Panc1 (cell line): Measurements from ENCODE around the gene PPT2. TPM values are rescaled to one million over a fixed set of nuclear protein-coding genes. Genes with fewer than 3 reads are reported as not detected.
"Not testable (repeated sequence)": the region's sequence is repeated elsewhere in the genome, so short reads cannot be mapped to it uniquely, and the experiment has no call there.

ENCODE experiments used
- ATAC-seq: fragments of 200-7000 bp; cut with Tn5 transposase; 2 replicates; pipeline ENCODE4 v1.9.1; 2020; ENCODE audit warnings: mild to moderate bottlenecking, moderate library complexity
- BruUV-seq: library from RNA; stranded (reverse); fragments of 400-500 nt; replicated peaks from 2 replicates; lab custom pipeline; 2021; lab: Mats Ljungman, UMichigan
- CTCF ChIA-PET: fragments of 300-600 bp; sonication (Branson Sonifier 250); formaldehyde crosslinking; loops from one replicate; lab custom pipeline; 2022; ENCODE audit warnings: antibody characterized with exemption; lab: Charles Lee
- POLR2A ChIA-PET: fragments of 300-600 bp; sonication (Branson Sonifier 250); formaldehyde crosslinking; loops from one replicate; lab custom pipeline; 2022; ENCODE audit warnings: antibody characterized with exemption; lab: Charles Lee
- DNase-seq: peaks from one replicate; pipeline ENCODE4 v3.0.0-alpha.2; 2010; ENCODE audit warnings: low read depth, low spot score
- H3K27ac ChIP-seq: 2 replicates; pipeline ENCODE4 v1.5.1; 2011; ENCODE audit warnings: mild to moderate bottlenecking, low read length, inconsistent platforms
- H3K27me3 ChIP-seq: fragments of 200-500 bp; sonication (Bioruptor generic); 2 replicates; pipeline ENCODE4 v1.6.0; 2014; ENCODE audit warnings: low read length, inconsistent platforms; ENCODE audit not compliant: control insufficient read depth, insufficient read depth
- H3K36me3 ChIP-seq: fragments of 200-500 bp; sonication (Bioruptor generic); 2 replicates; pipeline ENCODE4 v1.5.1; 2014; ENCODE audit warnings: inconsistent platforms, mild to moderate bottlenecking, low read length, moderate library complexity; ENCODE audit not compliant: control insufficient read depth, insufficient read depth
- H3K4me1 ChIP-seq: 2 replicates; pipeline ENCODE4 v1.5.1; 2011; ENCODE audit warnings: inconsistent platforms, mild to moderate bottlenecking, low read length, moderate library complexity; ENCODE audit not compliant: control insufficient read depth, insufficient read depth
- H3K4me3 ChIP-seq, 2 experiments: 2 replicates each; pipeline ENCODE4 v1.5.1; 2011 to 2012; ENCODE audit warnings: low read depth in 2 of 2, low read length in 2 of 2, mild to moderate bottlenecking in 2 of 2, inconsistent platforms in 1 of 2, moderate library complexity in 1 of 2
- H3K9me3 ChIP-seq: fragments of 200-500 bp; sonication (Bioruptor generic); 2 replicates; pipeline ENCODE4 v1.5.1; 2014; ENCODE audit warnings: low read depth, mild to moderate bottlenecking, inconsistent platforms, low read length, moderate library complexity; ENCODE audit not compliant: control insufficient read depth, insufficient read depth
- CTCF ChIP-seq: fragments of 450-650 bp; IDR thresholded peaks from 2 replicates; pipeline ENCODE4 v1.5.1; 2017; ENCODE audit warnings: mild to moderate bottlenecking
- POLR2AphosphoS5 ChIP-seq: IDR thresholded peaks from 2 replicates; pipeline ENCODE4 v1.6.1; 2012; ENCODE audit warnings: mild to moderate bottlenecking, low read depth, low read length, moderate library complexity
- REST ChIP-seq, 2 experiments: IDR thresholded peaks; 2 replicates each; pipeline ENCODE4 v1.6.1; 2011 to 2012; ENCODE audit warnings: low read depth in 2 of 2, control low read depth in 1 of 2, low read length in 1 of 2, mild to moderate bottlenecking in 1 of 2, moderate library complexity in 1 of 2; ENCODE audit not compliant: insufficient read depth in 1 of 2
- SIN3A ChIP-seq: IDR thresholded peaks from 2 replicates; pipeline ENCODE4 v1.6.1; 2012; ENCODE audit warnings: low read depth, mild to moderate bottlenecking, low read length, moderate library complexity, borderline replicate concordance; ENCODE audit not compliant: insufficient read depth
- TCF7L2 ChIP-seq: IDR thresholded peaks from 2 replicates; pipeline ENCODE4 v1.6.1; 2011; ENCODE audit warnings: mild to moderate bottlenecking, low read depth, low read length, inconsistent platforms
- in situ Hi-C: cut with HindIII; loops from 2 replicates; pipeline ENCODE4 v1.10.0; 2016; ENCODE audit warnings: low sequenced_read_pairs, low pct_unique_long_range_greater_than_20kb
- intact Hi-C: fragments of 100-400 bp; cut with micrococcal nuclease; formaldehyde crosslinking; loops from one replicate; pipeline ENCODE4 v1.10.0; 2022; ENCODE audit not compliant: unreplicated experiment
- total RNA-seq: library from RNA; stranded (reverse); gene quantifications from one replicate; pipeline ENCODE4 v1.2.1, GENCODE V29; 2021; ENCODE audit not compliant: unreplicated experiment

Gene PPT2
- total RNA-seq, 1 experiment from 2014 or later = 20.1 TPM

GRCh38 chr6:32140420-32141046 lies 13.4 kb upstream of the PPT2 start:
- H3K27me3 ChIP-seq = no peaks in the 10 kb centered on the region
- H3K4me3 ChIP-seq = no peak overlapping the region
- ATAC-seq (no peak), DNase-seq (no peak)
- ChIA-PET CTCF (no interaction called here), POLR2A (interaction anchor here (0.6 kb wide), 1 partner anchor 1136 kb away, joined by 8 read pairs; no protein-coding TSS in a partner anchor)
- no peaks in the 10 kb centered on the region for H3K9me3 ChIP-seq
- no peak overlapping the region for H3K27ac ChIP-seq
- TF ChIP-seq POLR2AphosphoS5 (no peak), TCF7L2 (no peak), SIN3A (no peak), CTCF (no peak), REST (IDR thresholded peaks at IDR 0.05; ENCODE audit: insufficient read depth in 1 of 2, low read depth in 2 of 2, low read length in 1 of 2) (no peak)
- H3K4me1 ChIP-seq = no peaks in the 10 kb centered on the region
- no peaks in the 10 kb centered on the region for H3K36me3 ChIP-seq
- in situ Hi-C loops (no loop called here), intact Hi-C loops (no loop called here)
- no TSS peak for BruUV-seq

GRCh38 chr6:32144238-32144637 lies 9.7 kb upstream of the PPT2 start:
- H3K36me3 ChIP-seq, ATAC-seq, H3K4me3 ChIP-seq, intact Hi-C loops, POLR2A ChIA-PET, H3K27me3 ChIP-seq, DNase-seq, H3K4me1 ChIP-seq, H3K9me3 ChIP-seq, H3K27ac ChIP-seq, BruUV-seq, in situ Hi-C loops: not testable (repeated sequence)
- CTCF ChIA-PET = interaction anchor here (0.6 kb wide), 1 partner anchor 26 kb away, joined by 7 read pairs; no protein-coding TSS in a partner anchor

GRCh38 chr6:32146287-32146686 lies 7.7 kb upstream of the PPT2 start:
- Histone ChIP-seq H3K36me3 (no peaks in the 10 kb centered on the region), H3K4me3 (no peak overlapping the region), H3K27me3 (no peaks in the 10 kb centered on the region), H3K9me3 (no peaks in the 10 kb centered on the region), H3K4me1 (no peaks in the 10 kb centered on the region), H3K27ac (peak overlapping the region; percentile 39; the same call in 1 of the 2 replicates)
- TF ChIP-seq REST (IDR thresholded peaks at IDR 0.05; ENCODE audit: insufficient read depth in 1 of 2, low read depth in 2 of 2, low read length in 1 of 2) (no peak), TCF7L2 (no peak), POLR2AphosphoS5 (no peak), SIN3A (no peak), CTCF (no peak)
- ChIA-PET CTCF (no interaction called here), POLR2A (no interaction called here)
- no peak for ATAC-seq
- in situ Hi-C loops = no loop called here
- intact Hi-C loops = no loop called here
- DNase-seq = no peak
- BruUV-seq = no TSS peak
